ENCODE measurements around the gene SLC34A3.

- TF ChIP-seq CTCF (IDR thresholded peaks at IDR 0.05) (no peak), EZH2 (IDR thresholded peaks at IDR 0.05; ENCODE audit: borderline replicate concordance, insufficient read depth, low read depth, low read length, poor library complexity, severe bottlenecking) (no peak)
Measured at GRCh38 chr9:137275203-137275587, 44.5 kb downstream of the SLC34A3 start.

Data from B cell (primary cell).